HG02623 (cell line): ENCODE results near the gene SMAP1.

Source experiments
- ATAC-seq: cut with Tn5 transposase; IDR thresholded peaks from one replicate; pipeline ENCODE4 v1.9.1; 2021; ENCODE audit warnings: moderate library complexity; ENCODE audit not compliant: unreplicated experiment

The SMAP1 gene

DNA sequence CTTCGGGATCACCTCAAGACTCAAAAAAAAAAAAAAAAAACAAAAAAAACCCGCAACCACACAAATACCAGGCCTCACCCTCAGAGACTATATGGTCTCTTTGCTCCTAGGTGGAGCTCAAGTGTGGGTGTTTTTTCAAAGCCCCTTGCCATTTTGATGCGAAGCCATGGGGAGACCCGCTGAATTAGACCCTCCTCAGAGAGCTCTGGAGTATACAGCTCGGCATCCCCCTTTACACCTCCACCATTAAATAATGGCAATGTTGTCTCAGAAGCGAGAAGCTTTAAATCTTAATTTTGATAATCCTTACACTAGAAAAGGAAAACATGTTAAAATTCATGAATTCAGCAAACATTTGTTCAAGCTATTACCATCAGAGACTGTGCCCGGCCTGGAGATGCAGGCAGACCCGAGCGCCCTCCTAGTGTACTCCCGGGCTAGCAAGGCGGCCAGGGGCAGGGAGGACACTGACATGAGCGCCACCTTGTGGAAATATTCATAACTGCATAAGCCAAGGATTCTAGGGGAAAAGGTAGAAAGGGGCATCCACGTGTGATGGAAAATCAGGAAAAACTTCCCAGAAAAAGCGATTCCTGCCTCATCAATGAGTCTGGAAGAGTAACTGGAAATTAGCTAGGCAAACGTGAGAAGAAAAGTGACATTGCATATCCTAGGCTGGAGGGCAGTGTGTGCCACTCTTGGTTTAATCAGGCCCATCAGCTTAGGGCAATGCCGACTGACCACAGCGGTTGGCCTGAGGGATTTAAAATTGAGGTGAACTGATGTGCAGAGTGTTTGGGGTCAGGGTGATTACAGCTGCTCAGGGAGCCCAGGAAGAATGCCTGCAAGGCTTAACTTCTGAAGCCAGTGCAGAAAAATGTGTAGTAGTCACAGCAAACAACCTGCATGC lies 216.6 kb downstream of the SMAP1 start:
- ATAC-seq: peak; percentile 81

GRCh38 chr6:70886071-70886470 lies 218.4 kb downstream of the SMAP1 start:
- ATAC-seq: no peak

DNA sequence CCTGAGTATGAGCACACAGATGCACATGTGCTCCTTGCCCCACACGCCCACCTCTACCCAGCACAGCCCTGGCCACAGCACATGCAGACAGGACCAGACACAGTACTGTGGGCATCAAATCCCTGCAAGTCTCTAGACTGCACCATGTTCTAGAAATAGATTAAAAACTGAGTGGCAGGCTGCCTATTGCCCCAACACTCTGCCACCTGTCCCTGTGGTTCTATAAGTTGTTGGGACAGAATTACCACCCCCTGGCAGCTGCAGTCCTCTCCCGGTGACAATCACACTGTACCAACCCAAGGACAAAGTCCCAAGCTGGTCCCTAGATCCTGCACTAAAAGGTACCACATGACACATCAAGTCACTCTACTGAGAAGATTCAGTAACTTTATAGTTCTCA lies 219.0 kb downstream of the SMAP1 start:
- ATAC-seq: no peak

DNA sequence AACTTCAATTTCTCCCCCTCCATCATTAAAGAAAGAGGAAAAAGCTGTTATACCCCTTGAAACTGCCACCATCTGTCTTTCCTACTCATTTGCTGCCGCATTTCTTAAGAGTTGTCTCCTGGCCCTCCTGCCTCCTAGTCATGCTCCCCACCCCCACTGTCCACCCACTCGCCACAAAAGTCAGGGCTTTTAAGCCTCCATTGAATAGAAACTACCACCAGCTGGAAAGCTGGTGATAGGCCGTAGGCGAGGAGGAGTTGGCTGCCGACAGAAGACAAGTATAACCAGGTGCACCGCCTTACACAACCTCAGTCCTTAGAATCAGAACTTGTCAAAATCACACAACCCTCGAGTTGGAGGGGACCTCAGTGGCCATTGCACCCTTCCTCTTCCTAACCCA lies 221.6 kb downstream of the SMAP1 start:
- ATAC-seq: no peak

GRCh38 chr6:70894001-70894400 lies 226.3 kb downstream of the SMAP1 start:
- ATAC-seq: no peak

- no peak for ATAC-seq
These were observed 232.4 kb downstream of the SMAP1 start for GRCh38 chr6:70900047-70900446.

- no peak for ATAC-seq
These were observed 233.6 kb downstream of the SMAP1 start for GRCh38 chr6:70901324-70901723.

DNA sequence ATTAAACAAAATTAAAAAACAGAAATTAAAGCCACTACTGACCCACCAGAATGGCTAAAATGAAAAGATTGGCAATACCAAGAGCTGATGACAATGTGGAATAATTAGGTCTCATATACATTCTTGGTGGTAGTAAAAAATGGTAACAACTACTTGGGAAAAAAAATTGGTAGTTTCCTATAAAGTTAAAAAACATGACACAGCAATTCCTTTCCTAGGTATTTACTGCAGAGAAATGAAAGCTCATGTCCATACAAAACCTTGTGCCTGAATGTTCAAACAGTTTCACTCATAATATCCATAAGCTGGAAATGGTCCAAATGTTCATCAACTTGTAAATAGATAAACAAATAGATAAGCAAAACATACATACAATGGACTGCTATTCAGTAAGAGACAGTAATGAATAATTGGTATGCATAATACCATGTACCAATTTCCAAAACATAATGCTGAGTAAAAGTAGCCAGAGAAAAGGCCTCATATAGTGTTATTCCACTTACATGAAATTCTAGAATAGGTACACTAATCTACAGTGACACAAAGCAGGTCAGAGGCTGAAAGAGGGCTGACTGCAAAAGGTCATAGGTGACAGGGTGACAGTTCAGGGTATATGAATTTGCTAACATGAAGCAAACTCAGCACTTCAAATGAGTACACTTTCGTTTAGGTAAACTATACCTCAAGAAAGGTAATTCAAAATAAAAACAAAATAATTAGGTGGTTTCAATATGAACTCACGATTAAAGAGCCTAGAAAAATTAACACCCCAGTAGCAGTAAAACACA lies 236.2 kb downstream of the SMAP1 start:
- ATAC-seq: no peak

DNA sequence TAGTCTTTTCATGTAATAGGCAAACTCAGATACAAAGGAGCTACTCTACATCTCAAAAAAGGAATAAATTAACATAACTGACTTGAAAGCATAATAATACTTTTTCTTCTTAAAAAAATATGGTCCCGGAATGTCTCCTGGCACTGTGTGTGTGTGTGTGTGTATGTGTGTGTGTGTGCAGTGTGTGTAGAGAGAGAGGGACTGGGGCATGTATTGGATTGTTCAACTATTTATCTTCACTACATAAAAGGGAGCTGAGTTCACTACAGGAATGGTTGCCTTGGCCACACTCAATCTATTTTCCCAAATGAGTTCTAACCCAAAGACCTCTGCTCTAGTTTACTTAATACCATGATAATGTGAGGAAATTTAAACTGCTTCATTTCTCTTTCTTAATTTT lies 238.1 kb downstream of the SMAP1 start:
- no peak for ATAC-seq
